ENCODE results near the gene ABLIM3.
A peak's percentile ranks its signal among the peaks of the same experiment; 100 is the strongest.

Gene ABLIM3

DNA sequence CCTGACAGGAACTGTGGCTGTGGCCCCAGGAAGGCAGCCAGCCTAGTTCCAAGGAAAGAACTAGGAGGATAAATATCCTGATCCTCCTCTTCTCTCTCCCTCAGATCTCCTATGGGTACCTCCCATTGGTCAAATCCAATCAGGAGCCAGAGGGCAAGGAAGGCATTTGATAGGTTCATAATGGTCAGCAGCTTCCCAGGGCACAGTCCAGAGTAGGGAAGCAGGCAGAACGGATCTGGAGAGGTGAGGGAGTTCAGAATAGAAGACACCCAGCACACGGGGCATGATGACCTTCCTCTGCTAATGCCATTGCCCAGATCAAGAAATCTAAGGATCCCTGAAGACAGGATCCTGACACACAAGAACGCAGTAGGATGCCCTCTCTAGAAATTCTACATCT, 8.6 kb downstream of the ABLIM3 start:
- no peaks in the 10 kb centered on the region for H3K27me3 ChIP-seq (ENCODE audit: insufficient read depth, low read length, poor library complexity, severe bottlenecking)
- H3K4me2 ChIP-seq (ENCODE audit: low read depth, low read length, poor library complexity, severe bottlenecking), result no peak overlapping the region
- no peaks in the 10 kb centered on the region for H3K9me3 ChIP-seq (ENCODE audit: insufficient read depth, low read depth, low read length)
- no peaks in the 10 kb centered on the region for H4K20me1 ChIP-seq (ENCODE audit: insufficient read depth, low read length, poor library complexity, severe bottlenecking)
- H3K9ac ChIP-seq (ENCODE audit: low read depth, low read length, poor library complexity, severe bottlenecking), result no peak overlapping the region
- no peak overlapping the region for H2AFZ ChIP-seq (ENCODE audit: low read length)
- H3K36me3 ChIP-seq (ENCODE audit: insufficient read depth, low read length), result no peaks in the 10 kb centered on the region
- no peaks in the 10 kb centered on the region for H3F3A ChIP-seq (ENCODE audit: low read depth)
- no peak for TF ChIP-seq CTCF (conservative IDR thresholded peaks at IDR 0.05; ENCODE audit: low read length)
- TF ChIP-seq EZH2phosphoT487 (IDR thresholded peaks at IDR 0.05; ENCODE audit: borderline replicate concordance), result no peak
- H3K4me1 ChIP-seq (ENCODE audit: insufficient read depth, low read length, poor library complexity, severe bottlenecking), result no peaks in the 10 kb centered on the region
- no peaks in the 10 kb centered on the region for H3K79me2 ChIP-seq (ENCODE audit: insufficient read depth, low read length)
- H3K9me2 ChIP-seq (replicated peaks; ENCODE audit: low read depth, low read length), result no peaks in the 10 kb centered on the region
- no peak overlapping the region for H3K4me3 ChIP-seq (ENCODE audit: low read length, poor library complexity, severe bottlenecking)

GRCh38 chr5:149150457-149150856, 9.2 kb downstream of the ABLIM3 start:
- Histone ChIP-seq H2AFZ (ENCODE audit: low read length) (no peak overlapping the region), H3K4me3 (ENCODE audit: low read length, poor library complexity, severe bottlenecking) (no peak overlapping the region), H3K9me3 (ENCODE audit: insufficient read depth, low read depth, low read length) (no peaks in the 10 kb centered on the region), H4K20me1 (ENCODE audit: insufficient read depth, low read length, poor library complexity, severe bottlenecking) (no peaks in the 10 kb centered on the region), H3F3A (ENCODE audit: low read depth) (no peaks in the 10 kb centered on the region), H3K9me2 (replicated peaks; ENCODE audit: low read depth, low read length) (no peaks in the 10 kb centered on the region), H3K9ac (ENCODE audit: low read depth, low read length, poor library complexity, severe bottlenecking) (no peak overlapping the region), H3K4me1 (ENCODE audit: insufficient read depth, low read length, poor library complexity, severe bottlenecking) (no peaks in the 10 kb centered on the region), H3K27me3 (ENCODE audit: insufficient read depth, low read length, poor library complexity, severe bottlenecking) (no peaks in the 10 kb centered on the region), H3K79me2 (ENCODE audit: insufficient read depth, low read length) (no peaks in the 10 kb centered on the region), H3K4me2 (ENCODE audit: low read depth, low read length, poor library complexity, severe bottlenecking) (no peak overlapping the region), H3K36me3 (ENCODE audit: insufficient read depth, low read length) (no peaks in the 10 kb centered on the region)
- no peak for TF ChIP-seq EZH2phosphoT487 (IDR thresholded peaks at IDR 0.05; ENCODE audit: borderline replicate concordance)
- no peak for TF ChIP-seq CTCF (conservative IDR thresholded peaks at IDR 0.05; ENCODE audit: low read length)

DNA sequence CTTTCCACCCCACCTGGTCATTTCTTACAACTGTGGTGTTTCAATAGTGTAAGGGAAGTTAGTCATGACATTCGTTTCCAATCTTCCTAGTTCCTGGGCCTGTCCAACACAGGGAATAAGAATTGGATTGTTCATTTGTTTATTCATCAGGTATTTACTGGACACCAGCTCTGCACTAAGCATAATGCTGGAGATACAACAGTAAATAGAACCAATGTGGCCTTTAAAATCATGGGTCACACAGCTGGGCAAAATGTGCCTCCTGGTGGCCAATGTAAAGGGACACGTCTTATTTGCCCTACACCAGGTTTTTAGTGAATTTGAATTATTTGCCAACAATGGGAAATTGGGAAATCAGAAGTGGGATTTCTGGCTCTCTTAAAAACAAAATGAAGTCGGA, 10.4 kb downstream of the ABLIM3 start:
- no peaks in the 10 kb centered on the region for H3F3A ChIP-seq (ENCODE audit: low read depth)
- no peaks in the 10 kb centered on the region for H3K79me2 ChIP-seq (ENCODE audit: insufficient read depth, low read length)
- no peak overlapping the region for H3K4me2 ChIP-seq (ENCODE audit: low read depth, low read length, poor library complexity, severe bottlenecking)
- no peaks in the 10 kb centered on the region for H3K9me2 ChIP-seq (replicated peaks; ENCODE audit: low read depth, low read length)
- no peak overlapping the region for H3K4me3 ChIP-seq (ENCODE audit: low read length, poor library complexity, severe bottlenecking)
- no peaks in the 10 kb centered on the region for H3K4me1 ChIP-seq (ENCODE audit: insufficient read depth, low read length, poor library complexity, severe bottlenecking)
- TF ChIP-seq EZH2phosphoT487 (IDR thresholded peaks at IDR 0.05; ENCODE audit: borderline replicate concordance) (no peak), CTCF (conservative IDR thresholded peaks at IDR 0.05; ENCODE audit: low read length) (peak; percentile 57)
- no peaks in the 10 kb centered on the region for H3K27me3 ChIP-seq (ENCODE audit: insufficient read depth, low read length, poor library complexity, severe bottlenecking)
- no peak overlapping the region for H2AFZ ChIP-seq (ENCODE audit: low read length)
- H3K9me3 ChIP-seq (ENCODE audit: insufficient read depth, low read depth, low read length), result no peaks in the 10 kb centered on the region
- no peaks in the 10 kb centered on the region for H3K36me3 ChIP-seq (ENCODE audit: insufficient read depth, low read length)
- no peak overlapping the region for H3K9ac ChIP-seq (ENCODE audit: low read depth, low read length, poor library complexity, severe bottlenecking)
- H4K20me1 ChIP-seq (ENCODE audit: insufficient read depth, low read length, poor library complexity, severe bottlenecking), result no peaks in the 10 kb centered on the region
